ELR (cell line): Measurements from ENCODE around the gene FEZ2.

Source experiments
- DNase-seq: peaks from one replicate; pipeline ENCODE4 v3.0.0-alpha.2; 2015; ENCODE audit warnings: low read depth

FEZ2 gene

DNA sequence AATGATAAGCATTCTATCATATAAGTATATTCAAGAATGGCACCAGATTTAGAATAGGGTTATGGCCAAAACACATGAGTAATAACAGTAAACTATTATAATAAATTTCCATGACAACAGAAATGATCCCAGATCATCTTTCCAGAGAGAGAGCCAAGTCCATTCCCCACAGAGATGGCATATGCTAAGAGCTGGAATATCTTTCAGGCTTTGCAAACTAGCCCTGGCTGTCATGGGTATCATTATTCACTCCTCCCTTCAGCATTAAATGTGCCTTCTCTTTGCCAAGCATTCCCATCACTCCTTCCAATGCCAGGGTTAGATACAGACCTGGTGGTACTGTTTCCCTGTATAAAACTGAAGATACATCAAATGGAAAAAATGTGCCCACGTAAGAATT, 10.9 kb downstream of the FEZ2 start:
- no peak for DNase-seq

DNA sequence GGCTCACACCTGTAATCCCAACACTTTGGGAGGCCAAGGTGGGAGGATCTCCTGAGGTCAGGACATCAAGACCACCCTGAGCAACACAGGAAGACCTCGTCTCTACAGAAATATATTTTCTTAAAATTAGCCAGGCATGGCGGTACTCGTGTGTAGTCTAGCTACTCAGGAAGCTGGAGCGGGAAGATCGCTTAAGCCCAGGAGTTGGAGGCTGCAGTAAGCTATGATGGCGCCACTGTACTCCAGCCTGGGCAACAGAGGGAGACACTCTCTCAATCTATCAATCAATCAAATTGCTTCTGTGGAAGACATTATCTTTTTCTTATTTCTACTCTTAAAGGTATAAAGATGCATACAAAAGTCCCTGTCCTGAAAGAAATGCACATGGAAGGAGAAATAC, 11.3 kb downstream of the FEZ2 start:
- DNase-seq, result no peak

GRCh38 chr2:36584148-36584794, 13.7 kb downstream of the FEZ2 start:
- DNase-seq, result no peak

DNA sequence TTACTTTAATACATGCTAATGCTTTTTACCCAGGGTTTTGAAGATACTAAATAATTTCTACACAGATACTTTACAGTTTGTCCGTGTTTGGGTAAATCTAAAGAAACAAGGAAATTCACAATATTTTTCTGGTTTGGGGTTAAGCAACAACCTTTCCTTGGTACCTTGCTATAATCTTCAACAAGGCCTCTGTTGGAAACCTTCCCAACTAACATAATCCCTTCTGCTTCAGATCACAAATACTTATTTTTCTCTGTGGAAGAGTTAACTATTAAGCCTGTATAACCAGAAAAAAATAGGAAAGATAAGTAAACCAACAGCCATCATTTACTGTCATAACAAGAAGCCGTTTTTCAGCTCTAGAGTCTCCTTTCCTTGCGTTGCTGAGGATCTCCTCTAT, 15.0 kb downstream of the FEZ2 start:
- DNase-seq, result no peak

DNA sequence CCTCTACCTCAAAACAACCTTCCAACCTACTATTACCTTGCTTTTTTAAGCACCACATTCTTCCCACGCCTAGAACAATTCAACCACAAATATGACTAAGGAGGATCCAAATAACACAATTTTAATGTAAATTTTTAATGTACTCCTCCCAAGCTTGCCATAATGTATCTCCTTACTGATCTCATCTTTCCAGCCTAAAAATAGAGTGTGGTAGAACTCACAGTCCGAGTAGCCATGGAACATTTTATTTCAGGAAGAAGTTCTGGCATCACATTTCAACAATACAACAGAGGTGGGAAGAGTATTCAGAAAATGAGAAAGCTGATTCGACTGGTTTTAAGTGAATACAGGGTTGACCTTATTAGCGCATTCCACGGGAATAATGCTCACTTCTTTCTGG, 15.4 kb downstream of the FEZ2 start:
- DNase-seq, result no peak

DNA sequence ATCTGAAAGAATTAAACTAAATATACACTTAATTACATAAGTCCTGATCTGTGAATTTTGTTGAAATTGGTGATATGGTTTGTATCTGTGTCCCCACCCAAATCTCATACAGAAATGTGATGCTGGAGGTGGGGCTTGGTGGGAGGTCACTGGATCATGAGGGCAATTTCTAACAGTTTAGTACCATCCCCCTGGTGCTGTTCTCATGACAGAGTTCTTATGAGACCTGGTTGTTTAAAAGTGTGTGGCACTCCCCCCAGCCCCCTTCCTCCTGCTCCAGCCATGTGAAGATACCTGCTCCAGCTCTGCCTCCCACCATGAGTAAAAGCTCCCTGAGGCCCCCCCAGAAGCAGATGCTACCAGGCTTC, 18.7 kb downstream of the FEZ2 start:
- no peak for DNase-seq

DNA sequence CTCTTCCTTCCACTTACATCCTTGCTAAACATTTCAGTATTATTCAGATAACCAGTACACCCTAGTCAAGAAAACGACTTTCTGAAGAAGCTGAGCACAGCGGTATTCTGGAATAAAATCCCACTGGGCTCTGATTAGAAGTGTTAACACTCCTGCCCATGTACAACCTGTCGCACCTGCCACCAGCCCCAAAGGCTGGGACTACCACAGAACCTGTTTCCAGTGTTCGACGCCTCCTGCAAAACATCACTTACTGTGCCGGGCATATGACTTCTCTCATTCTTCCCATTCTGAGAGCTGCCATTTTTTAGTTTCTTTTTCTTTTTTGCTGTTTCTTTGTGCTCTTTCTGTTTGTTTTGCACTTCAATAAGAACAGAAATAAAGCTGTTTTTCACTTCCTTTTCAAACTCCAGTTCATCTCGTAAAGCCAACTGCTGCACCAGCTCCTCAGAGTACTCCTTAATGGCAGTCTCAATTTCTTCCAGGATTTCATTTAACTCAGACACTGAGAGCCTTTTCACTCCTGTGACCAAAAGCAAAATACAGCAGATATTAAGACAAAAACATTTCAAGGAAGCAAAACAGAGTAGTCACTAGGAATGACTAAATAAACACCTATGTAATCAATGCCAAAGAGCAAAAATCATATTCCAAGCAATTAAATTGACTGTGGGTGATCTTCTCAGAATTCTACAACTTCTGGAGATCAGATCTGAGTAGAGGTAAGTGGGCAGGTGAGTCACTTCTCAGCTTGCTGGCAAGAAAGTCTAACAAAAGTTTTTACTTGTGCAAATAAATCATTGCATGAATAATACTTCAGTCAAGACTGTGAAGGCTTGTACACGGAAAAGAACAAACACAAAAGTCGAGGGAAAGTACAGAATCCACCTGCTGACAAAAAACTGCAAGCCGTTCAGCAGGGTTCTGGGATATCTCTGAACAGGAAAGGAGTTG, 19.3 kb downstream of the FEZ2 start:
- DNase-seq, result no peak

DNA sequence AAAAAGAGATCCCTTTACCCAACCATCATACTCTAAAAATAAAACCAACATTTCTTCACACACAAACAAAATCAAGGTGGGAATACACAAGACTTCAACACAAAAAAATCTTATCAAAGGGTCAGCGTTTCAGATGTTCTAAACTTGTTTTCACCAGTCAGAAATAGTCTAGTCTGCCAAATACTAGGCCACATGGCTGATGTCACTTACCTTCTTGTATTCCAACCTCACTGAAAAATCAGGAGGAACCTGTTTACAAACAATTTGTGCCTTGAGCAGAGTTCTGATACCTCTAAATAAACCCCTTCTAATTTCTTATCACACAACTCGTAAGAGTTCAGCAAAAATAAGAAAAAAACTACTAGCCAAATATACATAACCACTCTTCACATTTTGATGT, 20.1 kb downstream of the FEZ2 start:
- no peak for DNase-seq

DNA sequence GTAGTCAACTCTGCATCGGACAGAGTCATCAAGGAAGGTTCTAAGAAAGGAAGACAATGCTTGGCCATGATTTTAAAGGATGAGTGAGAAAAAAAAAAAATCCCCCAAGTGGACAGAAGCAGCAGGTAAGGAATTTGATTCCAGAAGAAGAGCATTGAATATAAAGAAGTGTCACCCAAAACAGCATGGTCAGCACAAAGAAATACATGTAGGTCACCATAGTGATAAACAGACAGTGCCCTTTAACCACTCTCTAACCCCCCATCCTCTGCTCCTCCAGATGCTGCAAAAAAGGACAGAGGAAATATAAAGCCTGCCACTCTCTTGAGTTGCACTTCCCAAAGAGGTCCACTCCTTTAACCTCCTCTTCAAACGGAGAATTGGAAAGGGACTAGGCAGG, 23.4 kb downstream of the FEZ2 start:
- no peak for DNase-seq

DNA sequence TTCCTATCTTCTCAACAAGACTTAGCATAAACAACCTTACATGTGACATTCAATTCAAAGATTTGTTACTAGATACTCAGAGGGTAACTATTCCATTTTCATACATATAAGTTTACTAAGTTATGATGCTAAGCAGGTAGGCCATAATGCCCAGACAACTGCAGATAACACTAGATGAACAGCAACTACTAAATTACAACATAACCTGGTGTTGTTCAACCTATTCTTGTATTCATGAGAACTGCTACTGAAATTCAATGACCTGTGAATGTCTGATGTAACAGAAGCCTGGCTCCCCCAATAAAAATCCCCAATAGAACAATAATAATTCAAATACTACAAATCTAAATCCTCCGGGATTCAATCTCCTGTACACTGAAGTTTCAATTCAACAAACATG, 24.8 kb downstream of the FEZ2 start:
- no peak for DNase-seq

GRCh38 chr2:36572719-36573059, 25.3 kb downstream of the FEZ2 start:
- DNase-seq, result no peak

GRCh38 chr2:36572054-36572718, 25.8 kb downstream of the FEZ2 start:
- DNase-seq, result no peak

- DNase-seq, result peak; percentile 80
Observed at GRCh38 chr2:36570416-36570815, 27.6 kb downstream of the FEZ2 start.

GRCh38 chr2:36569267-36569856, 28.6 kb downstream of the FEZ2 start:
- DNase-seq, result peak; percentile 61

DNA sequence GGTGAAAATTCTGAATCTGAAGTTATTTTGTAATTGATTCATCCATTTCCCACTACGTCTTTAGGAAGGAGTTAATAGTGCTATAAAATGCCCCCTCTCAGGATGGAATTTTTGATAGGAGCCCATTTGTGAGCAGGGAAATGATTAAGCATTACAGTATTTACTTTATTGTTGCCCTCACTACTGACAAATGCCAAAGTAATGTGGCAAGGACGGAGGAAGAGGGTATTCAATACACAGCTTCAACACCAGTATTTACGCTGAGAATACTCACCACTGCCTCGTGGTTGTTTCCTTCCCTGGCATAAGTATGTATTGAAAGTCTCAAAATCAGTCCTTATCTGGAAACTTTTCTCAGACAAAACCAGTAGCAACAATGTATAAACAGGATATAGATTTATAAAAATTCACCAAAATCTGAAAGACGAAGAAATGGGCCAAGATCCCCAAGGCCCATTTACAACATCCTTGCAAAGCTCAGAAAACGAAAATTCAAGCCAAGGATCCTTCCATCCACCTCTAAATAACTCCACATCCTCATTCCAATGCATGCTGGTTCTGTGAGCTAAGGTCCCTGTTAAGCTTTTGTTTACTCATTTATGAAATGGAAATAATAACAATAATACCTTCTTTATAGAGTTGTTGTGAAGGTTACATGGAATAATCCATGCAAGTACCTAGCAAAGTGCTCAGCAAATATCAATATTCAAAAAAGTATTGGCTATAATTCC, 29.3 kb downstream of the FEZ2 start:
- DNase-seq, result peak; percentile 94

DNA sequence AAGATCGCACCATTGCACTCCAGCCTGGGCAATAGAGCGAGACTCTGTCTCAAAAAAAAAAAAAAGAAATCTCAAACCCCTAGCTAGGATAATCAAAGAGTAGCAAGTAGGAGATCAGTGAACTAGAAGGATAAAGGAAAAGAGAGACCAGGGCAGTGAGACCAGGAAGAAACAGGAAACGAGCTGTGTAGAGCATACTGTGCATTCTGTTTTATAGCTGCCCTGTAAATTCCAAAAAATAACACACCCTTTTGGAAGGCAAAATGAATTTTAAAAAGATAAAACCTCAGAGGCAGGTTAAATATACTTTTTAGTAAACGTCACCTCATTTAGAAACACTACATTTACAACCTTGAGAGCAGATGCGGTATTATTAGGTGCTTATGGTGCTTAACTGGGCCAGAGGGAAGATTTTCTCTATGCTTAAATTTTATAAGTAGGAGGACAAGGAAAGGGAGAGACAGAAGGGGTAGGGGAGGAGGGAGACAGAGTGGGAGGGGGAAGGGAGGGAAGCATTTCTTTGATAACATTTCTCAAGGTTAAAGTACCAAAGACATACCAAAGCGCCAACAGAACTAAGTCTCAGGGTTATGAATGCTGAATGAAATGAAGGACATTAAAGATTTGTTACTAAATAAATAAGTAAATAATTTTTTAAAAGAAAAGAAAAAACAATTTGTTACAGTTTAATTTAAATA, 30.1 kb downstream of the FEZ2 start:
- no peak for DNase-seq

DNA sequence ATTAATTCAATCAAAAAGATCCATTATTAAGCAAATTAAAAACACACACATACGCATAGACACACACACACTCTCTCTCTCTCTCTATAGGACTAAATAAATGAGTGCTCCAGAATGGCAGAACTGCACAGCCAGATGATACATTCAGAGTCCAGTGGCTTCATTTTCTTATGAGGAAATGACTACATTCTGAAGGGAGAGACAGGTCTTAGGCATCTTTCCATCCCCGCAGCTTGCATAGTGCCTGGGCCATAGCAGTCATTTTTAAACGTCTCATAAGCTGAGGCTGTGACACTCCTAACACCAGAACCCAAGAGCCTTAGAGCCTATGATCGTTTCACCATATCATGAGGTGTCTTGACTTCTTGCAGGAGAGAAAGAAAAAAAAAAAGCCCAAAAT, 31.1 kb downstream of the FEZ2 start:
- DNase-seq, result no peak

DNA sequence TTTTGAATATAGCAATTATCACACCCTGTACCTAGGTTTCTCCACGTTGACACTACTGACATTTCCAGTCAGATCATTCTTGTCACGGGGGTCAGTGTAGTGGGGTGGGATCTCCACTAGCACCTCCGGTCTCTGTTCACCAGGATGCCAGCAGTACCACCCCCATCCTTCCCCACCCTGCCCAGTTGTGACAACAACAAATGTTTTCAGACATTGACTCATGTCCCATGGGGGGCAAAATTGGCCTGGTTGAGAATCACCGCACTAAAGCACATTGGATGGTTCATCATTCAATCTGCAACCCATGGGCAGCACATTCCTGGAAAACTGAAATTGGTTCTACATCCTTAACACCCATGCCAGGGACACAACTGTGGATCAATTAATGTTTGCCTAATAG, 32.3 kb downstream of the FEZ2 start:
- DNase-seq, result no peak

DNA sequence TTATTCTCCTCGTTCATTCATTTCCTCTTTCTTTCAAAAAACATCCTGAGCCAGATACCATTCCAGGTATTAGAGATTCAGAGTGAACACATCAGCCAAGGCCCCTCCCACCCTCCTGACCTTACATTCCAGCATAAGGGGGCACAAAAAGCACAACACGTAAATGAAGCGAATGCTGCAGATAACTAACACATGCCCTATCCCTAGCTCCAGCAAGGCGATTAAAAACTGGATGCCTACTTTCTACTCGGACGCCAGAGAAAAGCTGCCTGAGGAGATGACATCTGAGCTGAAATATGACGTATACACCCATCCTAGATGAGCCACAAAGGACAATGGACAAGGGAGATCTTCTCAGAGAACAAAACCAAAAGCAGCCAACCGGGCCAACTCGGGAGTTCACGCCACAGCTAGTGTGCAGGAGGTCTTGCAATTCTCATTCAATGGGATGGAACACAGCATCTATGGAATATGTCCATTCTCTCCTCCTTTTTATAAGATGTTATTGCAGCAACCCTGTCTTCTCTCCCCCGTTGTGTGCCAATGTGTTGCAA, 33.5 kb downstream of the FEZ2 start:
- DNase-seq, result no peak

DNA sequence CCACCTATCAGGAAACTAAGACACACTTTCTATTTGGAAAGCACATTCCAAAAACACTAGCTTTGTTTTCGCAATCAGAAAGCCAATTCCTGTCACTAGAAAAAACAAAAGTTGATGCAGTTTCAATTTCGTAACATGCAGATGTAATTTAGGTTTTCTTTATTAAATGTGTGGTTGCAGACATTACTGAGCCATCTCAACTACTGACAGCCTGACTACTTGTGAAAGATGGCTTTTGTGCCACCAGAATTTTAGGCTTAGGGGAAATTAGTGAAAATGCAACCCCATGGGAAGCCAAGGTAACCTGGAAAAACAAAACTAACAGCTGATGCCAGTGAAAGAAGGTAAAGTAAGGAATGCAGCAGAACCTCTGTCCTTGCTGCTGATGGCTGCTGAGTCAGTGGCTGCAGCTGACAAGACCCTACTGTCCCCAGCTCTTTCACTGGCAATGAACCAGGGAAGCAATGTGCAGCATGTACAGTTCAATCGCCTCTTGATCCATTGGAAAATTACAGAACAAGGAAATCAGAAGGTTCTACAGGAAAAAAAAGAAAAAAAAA, 34.9 kb downstream of the FEZ2 start:
- DNase-seq, result peak; percentile 54

DNA sequence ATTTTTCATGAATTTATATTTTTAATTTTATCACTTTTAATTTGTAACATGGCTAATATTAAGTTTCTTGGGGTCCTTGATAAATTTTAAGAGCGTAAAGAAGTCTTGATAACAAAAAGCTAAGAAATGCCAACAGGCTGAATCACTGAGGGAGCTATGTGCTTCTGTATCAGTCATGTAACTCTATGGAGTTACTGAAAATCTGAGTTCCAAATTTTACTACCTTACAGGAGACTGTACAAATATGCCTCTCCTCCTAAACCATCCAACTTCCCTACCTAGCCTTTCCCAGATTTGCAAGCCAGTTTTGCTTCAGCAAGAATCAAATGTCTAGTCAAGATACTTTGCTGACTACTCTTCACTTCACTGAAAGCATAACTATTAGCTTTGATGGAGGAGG, 35.7 kb downstream of the FEZ2 start:
- peak; percentile 88 for DNase-seq
